ENCODE data around the gene POLR1B. TPM values are rescaled to one million over a fixed set of nuclear protein-coding genes. Genes with fewer than 3 reads are reported as not detected.
A peak's percentile ranks its signal among the peaks of the same experiment; 100 is the strongest.

POLR1B gene
- total and polyA plus RNA-seq, 2 of the 13 experiments (the other 11 are each of a cell fraction or from before 2014, with no cell fraction given) = 18.3 to 46.0 TPM

DNA sequence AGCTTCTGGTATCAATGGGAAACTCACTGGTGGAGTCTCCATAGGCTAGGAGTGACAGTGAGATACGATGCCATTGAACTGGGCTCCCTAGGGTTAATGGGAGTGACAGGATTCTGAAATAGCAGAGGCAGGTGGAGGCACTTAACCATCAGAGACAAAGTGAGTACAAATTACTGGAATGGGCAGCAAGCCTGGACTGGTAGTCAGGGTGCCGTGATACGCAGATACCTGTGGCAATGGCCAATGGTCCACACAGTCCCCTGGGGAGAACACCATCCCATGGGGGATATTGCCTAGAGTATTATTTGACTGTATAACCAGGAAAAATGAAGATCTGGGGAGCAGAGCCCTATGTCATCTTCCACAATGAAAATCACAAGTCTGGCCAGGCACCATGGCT lies 59.5 kb downstream of the POLR1B start (continued):
- TF ChIP-seq YEATS2 (CRISPR knock-in tag; IDR thresholded peaks at IDR 0.05; ENCODE audit: borderline replicate concordance) = no peak

DNA sequence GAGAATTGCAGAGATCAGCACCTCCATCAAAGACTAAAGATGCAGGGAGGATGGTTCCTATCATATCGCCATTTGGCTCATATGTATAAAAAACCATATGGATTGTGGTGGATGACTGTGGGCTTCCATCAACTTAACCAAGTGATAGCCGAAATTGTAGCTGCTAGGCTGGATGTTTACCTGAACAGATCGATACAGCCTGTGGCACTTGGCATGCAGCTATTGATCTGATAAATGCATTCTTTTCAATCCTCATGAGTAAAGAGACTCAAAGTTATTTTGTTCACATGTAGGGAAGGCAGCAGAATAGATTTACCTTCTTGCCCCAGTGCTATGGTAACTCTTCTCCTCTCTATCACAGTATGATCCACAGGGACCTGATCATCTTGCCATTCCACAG lies 60.7 kb downstream of the POLR1B start:
- H3K9ac ChIP-seq (ENCODE audit: insufficient read depth, low read depth, low read length) = no peak overlapping the region
- no peaks in the 10 kb centered on the region for H4K20me1 ChIP-seq (ENCODE audit: insufficient read depth, low read length)
- H2AFZ ChIP-seq (ENCODE audit: low read length) = no peak overlapping the region
- peaks cover 20% of the 10 kb centered on the region for H3K4me1 ChIP-seq (ENCODE audit: insufficient read depth, low read length)
- intact Hi-C loops (cut with micrococcal nuclease; ENCODE audit: unreplicated experiment) (no loop called here), in situ Hi-C loops (cut with HindIII; ENCODE audit: extremely low pct_ligation_motif_present, low pct_unique_long_range_greater_than_20kb) (loop anchor here (5.0 kb wide), 1 partner anchor 119 kb away; the partner anchor contains the start of gene NT5DC4)
- H3K9me3 ChIP-seq (ENCODE audit: low read length) = no peaks in the 10 kb centered on the region
- CTCF ChIA-PET (ENCODE audit: low intra/inter-chr PET ratio, low total read pairs) = interaction anchor here (4.1 kb wide), 1 partner anchor 123 kb away, joined by 96 read pairs; no protein-coding TSS in a partner anchor
- no peaks in the 10 kb centered on the region for H3K36me3 ChIP-seq (replicated peaks in 1 of 2; ENCODE audit: control insufficient read depth in 1 of 2, insufficient read depth in 2 of 2, low read length in 2 of 2)
- FAIRE-seq (no peak), ATAC-seq (peak; percentile 64), DNase-seq (ENCODE audit: low spot score) (no peak)
- POLR2A ChIA-PET = interaction anchor here (0.8 to 1.4 kb wide), 2 partner anchors 19 to 42 kb away, joined by 4 to 6 read pairs; partner anchors contain the start of gene CHCHD5
- peaks cover 0 to 3% of the 10 kb centered on the region in 2 experiments; a peak in 1 of 5 replicates for H3K27me3 ChIP-seq (ENCODE audit: control insufficient read depth in 1 of 2, insufficient read depth in 2 of 2, low read length in 2 of 2)
- H3K27ac ChIP-seq (ENCODE audit: extremely low read length, insufficient read depth, low read length) = no peak overlapping the region
- no peaks in the 10 kb centered on the region for H3K79me2 ChIP-seq (ENCODE audit: insufficient read depth, low read length)
- H3K4me3 ChIP-seq (replicated peaks in 1 of 3; ENCODE audit: insufficient read depth in 1 of 3, low read depth in 2 of 3, low read length in 3 of 3) = no peak overlapping the region
- WGBS (ENCODE audit: low lambda C conversion rate) = 10% methylated on average over 3 of the region's 3 CpGs
- BruUV-seq (replicated peaks) = no TSS peak
- H3K4me2 ChIP-seq (ENCODE audit: low read depth, low read length) = no peak overlapping the region
- TF ChIP-seq, protein P1, sequence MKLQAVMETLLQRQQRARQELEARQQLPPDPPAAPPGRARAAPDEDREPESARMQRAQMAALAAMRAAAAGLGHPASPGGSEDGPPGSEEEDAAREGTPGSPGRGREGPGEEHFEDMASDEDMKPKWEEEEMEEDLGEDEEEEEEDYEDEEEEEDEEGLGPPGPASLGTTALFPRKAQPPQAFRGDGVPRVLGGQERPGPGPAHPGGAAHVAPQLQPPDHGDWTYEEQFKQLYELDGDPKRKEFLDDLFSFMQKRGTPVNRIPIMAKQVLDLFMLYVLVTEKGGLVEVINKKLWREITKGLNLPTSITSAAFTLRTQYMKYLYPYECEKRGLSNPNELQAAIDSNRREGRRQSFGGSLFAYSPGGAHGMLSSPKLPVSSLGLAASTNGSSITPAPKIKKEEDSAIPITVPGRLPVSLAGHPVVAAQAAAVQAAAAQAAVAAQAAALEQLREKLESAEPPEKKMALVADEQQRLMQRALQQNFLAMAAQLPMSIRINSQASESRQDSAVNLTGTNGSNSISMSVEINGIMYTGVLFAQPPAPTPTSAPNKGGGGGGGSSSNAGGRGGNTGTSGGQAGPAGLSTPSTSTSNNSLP (IDR thresholded peaks at IDR 0.05; ENCODE audit: low read depth, low read length) = peak; percentile 25; the same call in 1 of the 2 replicates
- TF ChIP-seq KAT2B (IDR thresholded peaks at IDR 0.05; ENCODE audit: borderline replicate concordance, low read depth, low read length) = peak; percentile 99
- no peak for TF ChIP-seq ARNT (IDR thresholded peaks at IDR 0.05)
- TF ChIP-seq, protein P2, sequence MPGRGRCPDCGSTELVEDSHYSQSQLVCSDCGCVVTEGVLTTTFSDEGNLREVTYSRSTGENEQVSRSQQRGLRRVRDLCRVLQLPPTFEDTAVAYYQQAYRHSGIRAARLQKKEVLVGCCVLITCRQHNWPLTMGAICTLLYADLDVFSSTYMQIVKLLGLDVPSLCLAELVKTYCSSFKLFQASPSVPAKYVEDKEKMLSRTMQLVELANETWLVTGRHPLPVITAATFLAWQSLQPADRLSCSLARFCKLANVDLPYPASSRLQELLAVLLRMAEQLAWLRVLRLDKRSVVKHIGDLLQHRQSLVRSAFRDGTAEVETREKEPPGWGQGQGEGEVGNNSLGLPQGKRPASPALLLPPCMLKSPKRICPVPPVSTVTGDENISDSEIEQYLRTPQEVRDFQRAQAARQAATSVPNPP (CRISPR knock-in tag; IDR thresholded peaks at IDR 0.05) = 0 out of 2 replicates have a peak, but pooled peaks have one; percentile 29
- no peak for TF ChIP-seq FOXP1 (IDR thresholded peaks at IDR 0.05)
- 0 out of 2 replicates have a peak, but pooled peaks have one; percentile 26 for TF ChIP-seq FOXP1 (CRISPR knock-in tag; IDR thresholded peaks at IDR 0.05)
- TF ChIP-seq, protein P3, sequence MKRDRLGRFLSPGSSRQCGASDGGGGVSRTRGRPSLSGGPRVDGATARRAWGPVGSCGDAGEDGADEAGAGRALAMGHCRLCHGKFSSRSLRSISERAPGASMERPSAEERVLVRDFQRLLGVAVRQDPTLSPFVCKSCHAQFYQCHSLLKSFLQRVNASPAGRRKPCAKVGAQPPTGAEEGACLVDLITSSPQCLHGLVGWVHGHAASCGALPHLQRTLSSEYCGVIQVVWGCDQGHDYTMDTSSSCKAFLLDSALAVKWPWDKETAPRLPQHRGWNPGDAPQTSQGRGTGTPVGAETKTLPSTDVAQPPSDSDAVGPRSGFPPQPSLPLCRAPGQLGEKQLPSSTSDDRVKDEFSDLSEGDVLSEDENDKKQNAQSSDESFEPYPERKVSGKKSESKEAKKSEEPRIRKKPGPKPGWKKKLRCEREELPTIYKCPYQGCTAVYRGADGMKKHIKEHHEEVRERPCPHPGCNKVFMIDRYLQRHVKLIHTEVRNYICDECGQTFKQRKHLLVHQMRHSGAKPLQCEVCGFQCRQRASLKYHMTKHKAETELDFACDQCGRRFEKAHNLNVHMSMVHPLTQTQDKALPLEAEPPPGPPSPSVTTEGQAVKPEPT (CRISPR knock-in tag; IDR thresholded peaks at IDR 0.05; ENCODE audit: low read depth) = no peak
- peak; percentile 67 for TF ChIP-seq ZEB1 (IDR thresholded peaks at IDR 0.05; ENCODE audit: insufficient replicate concordance, low read depth)
- TF ChIP-seq, protein P4, sequence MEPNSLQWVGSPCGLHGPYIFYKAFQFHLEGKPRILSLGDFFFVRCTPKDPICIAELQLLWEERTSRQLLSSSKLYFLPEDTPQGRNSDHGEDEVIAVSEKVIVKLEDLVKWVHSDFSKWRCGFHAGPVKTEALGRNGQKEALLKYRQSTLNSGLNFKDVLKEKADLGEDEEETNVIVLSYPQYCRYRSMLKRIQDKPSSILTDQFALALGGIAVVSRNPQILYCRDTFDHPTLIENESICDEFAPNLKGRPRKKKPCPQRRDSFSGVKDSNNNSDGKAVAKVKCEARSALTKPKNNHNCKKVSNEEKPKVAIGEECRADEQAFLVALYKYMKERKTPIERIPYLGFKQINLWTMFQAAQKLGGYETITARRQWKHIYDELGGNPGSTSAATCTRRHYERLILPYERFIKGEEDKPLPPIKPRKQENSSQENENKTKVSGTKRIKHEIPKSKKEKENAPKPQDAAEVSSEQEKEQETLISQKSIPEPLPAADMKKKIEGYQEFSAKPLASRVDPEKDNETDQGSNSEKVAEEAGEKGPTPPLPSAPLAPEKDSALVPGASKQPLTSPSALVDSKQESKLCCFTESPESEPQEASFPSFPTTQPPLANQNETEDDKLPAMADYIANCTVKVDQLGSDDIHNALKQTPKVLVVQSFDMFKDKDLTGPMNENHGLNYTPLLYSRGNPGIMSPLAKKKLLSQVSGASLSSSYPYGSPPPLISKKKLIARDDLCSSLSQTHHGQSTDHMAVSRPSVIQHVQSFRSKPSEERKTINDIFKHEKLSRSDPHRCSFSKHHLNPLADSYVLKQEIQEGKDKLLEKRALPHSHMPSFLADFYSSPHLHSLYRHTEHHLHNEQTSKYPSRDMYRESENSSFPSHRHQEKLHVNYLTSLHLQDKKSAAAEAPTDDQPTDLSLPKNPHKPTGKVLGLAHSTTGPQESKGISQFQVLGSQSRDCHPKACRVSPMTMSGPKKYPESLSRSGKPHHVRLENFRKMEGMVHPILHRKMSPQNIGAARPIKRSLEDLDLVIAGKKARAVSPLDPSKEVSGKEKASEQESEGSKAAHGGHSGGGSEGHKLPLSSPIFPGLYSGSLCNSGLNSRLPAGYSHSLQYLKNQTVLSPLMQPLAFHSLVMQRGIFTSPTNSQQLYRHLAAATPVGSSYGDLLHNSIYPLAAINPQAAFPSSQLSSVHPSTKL (CRISPR knock-in tag; IDR thresholded peaks at IDR 0.05) = peak; percentile 51
- TF ChIP-seq, protein P5, sequence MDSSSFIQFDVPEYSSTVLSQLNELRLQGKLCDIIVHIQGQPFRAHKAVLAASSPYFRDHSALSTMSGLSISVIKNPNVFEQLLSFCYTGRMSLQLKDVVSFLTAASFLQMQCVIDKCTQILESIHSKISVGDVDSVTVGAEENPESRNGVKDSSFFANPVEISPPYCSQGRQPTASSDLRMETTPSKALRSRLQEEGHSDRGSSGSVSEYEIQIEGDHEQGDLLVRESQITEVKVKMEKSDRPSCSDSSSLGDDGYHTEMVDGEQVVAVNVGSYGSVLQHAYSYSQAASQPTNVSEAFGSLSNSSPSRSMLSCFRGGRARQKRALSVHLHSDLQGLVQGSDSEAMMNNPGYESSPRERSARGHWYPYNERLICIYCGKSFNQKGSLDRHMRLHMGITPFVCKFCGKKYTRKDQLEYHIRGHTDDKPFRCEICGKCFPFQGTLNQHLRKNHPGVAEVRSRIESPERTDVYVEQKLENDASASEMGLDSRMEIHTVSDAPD (CRISPR knock-in tag; IDR thresholded peaks at IDR 0.05) = 0 out of 2 replicates have a peak, but pooled peaks have one; percentile 32

All from HepG2 (cell line).